HEK293T (cell line): Measurements from ENCODE around the gene TRRAP.

Experiments used
- ARNT ChIP-seq: fragments of 450-650 bp; IDR thresholded peaks from 2 replicates; pipeline ENCODE4 v1.6.1; 2017; ENCODE audit warnings: mild to moderate bottlenecking
- BHLHE40 ChIP-seq: fragments of 450-650 bp; IDR thresholded peaks from 2 replicates; pipeline ENCODE4 v1.6.1; 2016; ENCODE audit warnings: mild to moderate bottlenecking, moderate library complexity, borderline replicate concordance
- SUZ12 ChIP-seq: fragments of 450-650 bp; IDR thresholded peaks from 2 replicates; pipeline ENCODE4 v1.6.1; 2016; ENCODE audit warnings: mild to moderate bottlenecking

DNA sequence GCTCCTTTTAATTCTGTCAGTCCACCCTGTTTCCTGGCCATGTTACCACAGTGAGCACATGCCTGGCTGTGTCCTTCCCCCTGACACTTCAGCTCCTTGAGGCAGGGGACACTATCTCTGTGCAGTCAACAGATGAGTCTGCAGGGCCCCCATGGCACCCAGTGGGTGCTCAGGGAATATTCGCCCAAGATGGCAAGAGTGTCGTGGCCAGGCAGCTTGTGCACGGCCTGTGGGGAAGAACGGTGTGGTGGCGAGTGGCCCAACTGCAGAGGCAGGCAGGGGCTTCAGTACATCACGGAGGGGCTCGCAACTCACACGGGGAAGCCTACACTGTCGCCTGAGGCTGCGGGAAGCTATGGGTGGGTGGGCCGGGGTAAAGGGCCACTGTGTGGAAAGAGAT, 91.1 kb downstream of the TRRAP start:
- TF ChIP-seq ARNT (no peak), SUZ12 (no peak), BHLHE40 (no peak)
